B cell (primary cell): ENCODE measurements around the gene SRPK1. TPM values are rescaled to one million over a fixed set of nuclear protein-coding genes. Genes with fewer than 3 reads are reported as not detected.

ENCODE experiments used
- ATAC-seq: fragments of 200-7000 bp; cut with Tn5 transposase; one replicate; pipeline ENCODE4 v1.10.0; 2021; ENCODE audit warnings: low read depth, mild to moderate bottlenecking, moderate number of reproducible peaks, moderate library complexity
- CTCF ChIA-PET: fragments of 350-600 bp; sonication (Branson Sonifier 250); formaldehyde crosslinking; loops from one replicate; lab custom pipeline; 2021; ENCODE audit warnings: antibody characterized with exemption, inconsistent platforms; lab: Charles Lee
- POLR2A ChIA-PET: fragments of 350-600 bp; sonication (Branson Sonifier 250); formaldehyde crosslinking; loops from one replicate; lab custom pipeline; 2021; ENCODE audit warnings: antibody characterized with exemption; lab: Charles Lee
- DNase-seq: peaks from one replicate; pipeline ENCODE4 v3.0.0; 2013
- H2AFZ ChIP-seq: 2 replicates; pipeline ENCODE4 v1.6.1; 2012; ENCODE audit warnings: mild to moderate bottlenecking, low read depth, low read length; ENCODE audit not compliant: insufficient read depth, poor library complexity, severe bottlenecking
- H3K27ac ChIP-seq, 2 donors: 1 replicate in 1 of 2; 2 replicates in 1 of 2; pipeline ENCODE4 v1.5.1; 2012 to 2013; ENCODE audit warnings: low read length in 2 of 2, mild to moderate bottlenecking in 2 of 2, moderate library complexity in 1 of 2
- H3K27me3 ChIP-seq, 4 experiments: fragments of 200-600 bp in 1 of 4; sonication (generic) in 1 of 4; replicated peaks in 1 of 4; 1 replicate in 2 of 4; 2 replicates in 2 of 4; pipeline versions ENCODE4 v1.6.1 to v1.7.0; 2013 to 2016; ENCODE audit warnings: low read length in 3 of 4, mild to moderate bottlenecking in 2 of 4, mixed read lengths in 1 of 4, moderate library complexity in 1 of 4; ENCODE audit not compliant: insufficient read depth in 4 of 4, control insufficient read depth in 3 of 4; ENCODE audit errors: control extremely low read depth in 1 of 4
- H3K36me3 ChIP-seq, 2 experiments: replicated peaks in 1 of 2; 1 replicate in 1 of 2; 2 replicates in 1 of 2; pipeline versions ENCODE4 v1.6.1 to v1.7.1; 2013; ENCODE audit warnings: low read length in 1 of 2; ENCODE audit not compliant: insufficient read depth in 2 of 2, control insufficient read depth in 1 of 2; ENCODE audit errors: control extremely low read depth in 1 of 2, extremely low read depth in 1 of 2
- H3K4me1 ChIP-seq, 2 donors: fragments of 200-600 bp in 1 of 2; sonication (generic) in 1 of 2; 1 replicate in 1 of 2; 2 replicates in 1 of 2; pipeline versions ENCODE4 v1.5.1 to v1.6.1; 2013 to 2017; ENCODE audit warnings: low read length in 2 of 2; ENCODE audit not compliant: control insufficient read depth in 2 of 2, insufficient read depth in 2 of 2
- H3K4me2 ChIP-seq: replicated peaks from 2 replicates; pipeline ENCODE3; 2012; ENCODE audit warnings: mild to moderate bottlenecking, low read depth, low read length; ENCODE audit not compliant: poor library complexity, severe bottlenecking
- H3K4me3 ChIP-seq, 5 experiments: fragments of 200-600 bp in 1 of 5; sonication (generic) in 1 of 5; 1 replicate in 3 of 5; 2 replicates in 2 of 5; pipeline versions ENCODE4 v1.5.1 to v1.7.0; 2011 to 2016; ENCODE audit warnings: low read length in 4 of 5, mild to moderate bottlenecking in 4 of 5, low read depth in 2 of 5, control low read depth in 1 of 5, moderate library complexity in 1 of 5; ENCODE audit not compliant: insufficient read depth in 1 of 5; ENCODE audit errors: control extremely low read depth in 1 of 5, extremely low read depth in 1 of 5
- H3K79me2 ChIP-seq: fragments of 200-600 bp; sonication (generic); one replicate; pipeline ENCODE4 v1.6.0; 2016; ENCODE audit warnings: low read length; ENCODE audit not compliant: control insufficient read depth, insufficient read depth
- H3K9ac ChIP-seq: fragments of 200-600 bp; sonication (generic); 2 replicates; pipeline ENCODE4 v1.6.1; 2017; ENCODE audit warnings: mild to moderate bottlenecking, low read length, moderate library complexity
- H3K9me3 ChIP-seq, 3 donors: one replicate each; pipeline versions ENCODE4 v1.6.1 to v1.7.1; 2013; ENCODE audit warnings: low read length in 2 of 3; ENCODE audit not compliant: control insufficient read depth in 2 of 3, insufficient read depth in 1 of 3; ENCODE audit errors: control extremely low read depth in 1 of 3
- H4K20me1 ChIP-seq: 2 replicates; pipeline ENCODE4 v1.6.0; 2012; ENCODE audit warnings: mild to moderate bottlenecking, low read length; ENCODE audit not compliant: insufficient read depth, control insufficient read depth, poor library complexity, severe bottlenecking
- H3K27ac Mint-ChIP-seq: one replicate; pipeline ENCODE4 v1.8.0; 2021; ENCODE audit warnings: mixed read lengths
- H3K27me3 Mint-ChIP-seq: one replicate; pipeline ENCODE4 v1.8.0; 2021; ENCODE audit warnings: mixed read lengths
- H3K4me1 Mint-ChIP-seq: one replicate; pipeline ENCODE4 v1.8.0; 2021; ENCODE audit warnings: mixed read lengths
- H3K4me3 Mint-ChIP-seq: one replicate; pipeline ENCODE4 v1.8.0; 2021; ENCODE audit warnings: mixed read lengths
- H3K9me3 Mint-ChIP-seq: one replicate; pipeline ENCODE4 v1.8.0; 2022; ENCODE audit warnings: mixed read lengths; ENCODE audit not compliant: insufficient read depth
- CTCF ChIP-seq: fragments of 200-600 bp; IDR thresholded peaks from one replicate; pipeline ENCODE4 v1.8.0; 2022; ENCODE audit warnings: antibody characterized with exemption, mild to moderate bottlenecking
- EZH2 ChIP-seq: IDR thresholded peaks from 2 replicates; pipeline ENCODE4 v1.6.1; 2012; ENCODE audit warnings: borderline replicate concordance, low read depth, mild to moderate bottlenecking, moderate library complexity, low read length; ENCODE audit not compliant: insufficient read depth, poor library complexity, severe bottlenecking
- WGBS: methylation state at CpG from one replicate; pipeline ENCODE4 v1.1.5; 2013; ENCODE audit warnings: missing lambda C conversion rate; ENCODE audit not compliant: insufficient coverage; 5-methylcytosine and 5-hydroxymethylcytosine counted together
- intact Hi-C: fragments of 100-400 bp; cut with micrococcal nuclease; formaldehyde crosslinking; loops from one replicate; pipeline ENCODE4 v1.10.0; 2022
- polyA plus RNA-seq: library from polyadenylated mRNA; depleted of rRNA; stranded (reverse); fragments of >200 nt; gene quantifications from 2 replicates; pipeline ENCODE4 v1.2.3, GENCODE V29; 2012
- total RNA-seq, 2 donors: library from RNA; stranded (reverse); fragments of 120-200 nt in 1 of 2; gene quantifications; 1 replicate in 1 of 2; 2 replicates in 1 of 2; pipeline versions ENCODE4 v1.2.3 to v1.2.4, GENCODE V29; 2013 to 2022

SRPK1 gene
- total and polyA plus RNA-seq, 2 donors (not counting 1 experiment from before 2014, with no cell fraction given): 9.7 to 53.3 TPM

GRCh38 chr6:35859367-35859766, 61.5 kb downstream of the SRPK1 start:
- no peaks in the 10 kb centered on the region for H3K27me3 ChIP-seq
- no peaks in the 10 kb centered on the region for H3K4me1 ChIP-seq
- peaks cover 5% of the 10 kb centered on the region for H3K79me2 ChIP-seq
- no peak overlapping the region for H3K4me2 ChIP-seq
- H3K4me3 ChIP-seq: no peak overlapping the region
- ChIA-PET POLR2A (no interaction called here), CTCF (no interaction called here)
- 100% methylated on average over 1 of the region's 4 CpGs for WGBS
- Mint-ChIP-seq H3K27ac (no peak overlapping the region), H3K27me3 (no peaks in the 10 kb centered on the region), H3K4me1 (no peaks in the 10 kb centered on the region), H3K4me3 (no peak overlapping the region), H3K9me3 (no peaks in the 10 kb centered on the region)
- TF ChIP-seq CTCF: no peak
- no peak for TF ChIP-seq EZH2
- no peak overlapping the region for H2AFZ ChIP-seq
- H3K9me3 ChIP-seq: no peaks in the 10 kb centered on the region
- no peak overlapping the region for H3K27ac ChIP-seq
- H3K36me3 ChIP-seq: peaks cover 0 to 39% of the 10 kb centered on the region in 2 experiments
- intact Hi-C loops: no loop called here
- DNase-seq: no peak
- ATAC-seq: no peak
- H4K20me1 ChIP-seq: no peaks in the 10 kb centered on the region
- no peak overlapping the region for H3K9ac ChIP-seq

GRCh38 chr6:35857853-35858252, 63.0 kb downstream of the SRPK1 start:
- no peak overlapping the region for H2AFZ ChIP-seq
- POLR2A ChIA-PET: no interaction called here
- H3K4me2 ChIP-seq: no peak overlapping the region
- no peak overlapping the region for H3K4me3 ChIP-seq
- no peak overlapping the region for H3K27ac Mint-ChIP-seq
- no peak overlapping the region for H3K9ac ChIP-seq
- CTCF ChIA-PET: no interaction called here
- no peaks in the 10 kb centered on the region for H3K27me3 Mint-ChIP-seq
- H3K79me2 ChIP-seq: peaks cover 5% of the 10 kb centered on the region
- no peak overlapping the region for H3K27ac ChIP-seq
- no peaks in the 10 kb centered on the region for H3K4me1 Mint-ChIP-seq
- peaks cover 2 to 39% of the 10 kb centered on the region in 2 experiments for H3K36me3 ChIP-seq
- no peaks in the 10 kb centered on the region for H3K9me3 Mint-ChIP-seq
- H3K9me3 ChIP-seq: no peaks in the 10 kb centered on the region
- DNase-seq (no peak), ATAC-seq (no peak)
- no peaks in the 10 kb centered on the region for H3K4me1 ChIP-seq
- H4K20me1 ChIP-seq: no peaks in the 10 kb centered on the region
- no peak overlapping the region for H3K4me3 Mint-ChIP-seq
- TF ChIP-seq CTCF (no peak), EZH2 (no peak)
- no peaks in the 10 kb centered on the region for H3K27me3 ChIP-seq
- intact Hi-C loops: no loop called here
